ENCODE measurements around the gene ATP12A.

ATP12A gene

DNA sequence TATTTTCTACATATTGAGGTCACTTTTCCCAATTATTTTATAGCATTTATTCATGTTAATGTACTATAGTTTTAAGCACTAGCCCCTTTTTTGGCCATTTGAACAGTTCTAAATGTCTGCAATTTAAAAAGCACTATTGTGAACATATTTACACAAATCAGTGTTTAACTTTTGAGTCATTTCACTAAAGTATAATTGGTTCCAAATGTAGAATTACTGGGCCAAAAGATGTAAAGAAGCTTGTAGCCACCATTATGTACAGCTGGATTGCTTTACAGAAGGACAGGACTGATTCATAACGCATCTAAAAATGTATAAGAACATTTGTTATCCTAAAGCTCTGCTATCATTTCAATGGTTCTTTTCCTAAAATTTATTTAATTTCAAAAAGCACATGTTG is 16.6 kb upstream of the ATP12A start:
- no peak for DNase-seq

GRCh38 chr13:24664726-24665409 is 15.3 kb upstream of the ATP12A start:
- DNase-seq, result no peak

- no peak for DNase-seq
Observed at GRCh38 chr13:24668511-24668910, 11.7 kb upstream of the ATP12A start.

DNA sequence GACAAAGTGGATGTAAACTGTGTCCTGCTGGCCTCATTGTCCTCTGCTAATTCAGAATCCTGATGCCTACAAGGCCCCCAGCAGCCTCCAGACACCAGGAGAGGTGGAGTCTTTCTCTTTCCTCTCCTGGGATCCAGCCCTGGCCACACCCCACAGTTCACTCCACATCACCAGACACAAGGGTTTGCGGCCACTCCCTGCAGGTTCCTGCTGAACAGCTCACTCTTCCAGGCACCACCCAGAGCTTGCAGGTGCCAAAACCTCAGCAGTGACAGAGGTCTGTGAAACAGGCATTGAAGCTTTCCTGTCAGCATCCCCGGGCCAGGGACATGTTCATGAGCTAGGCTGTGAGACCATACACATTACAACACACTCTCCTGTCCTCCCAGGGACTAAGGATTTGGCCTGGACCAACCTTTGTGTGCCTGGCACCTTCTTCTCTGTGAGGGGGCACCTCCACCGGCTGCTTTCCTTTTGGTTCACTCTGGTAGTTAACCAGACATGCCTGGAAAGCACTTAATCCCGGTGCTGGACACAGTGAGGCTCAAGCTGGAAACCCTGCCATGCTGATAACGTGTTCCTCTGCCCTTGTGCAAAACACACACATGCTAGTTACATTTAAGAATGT is 11.1 kb upstream of the ATP12A start:
- DNase-seq, result no peak

DNA sequence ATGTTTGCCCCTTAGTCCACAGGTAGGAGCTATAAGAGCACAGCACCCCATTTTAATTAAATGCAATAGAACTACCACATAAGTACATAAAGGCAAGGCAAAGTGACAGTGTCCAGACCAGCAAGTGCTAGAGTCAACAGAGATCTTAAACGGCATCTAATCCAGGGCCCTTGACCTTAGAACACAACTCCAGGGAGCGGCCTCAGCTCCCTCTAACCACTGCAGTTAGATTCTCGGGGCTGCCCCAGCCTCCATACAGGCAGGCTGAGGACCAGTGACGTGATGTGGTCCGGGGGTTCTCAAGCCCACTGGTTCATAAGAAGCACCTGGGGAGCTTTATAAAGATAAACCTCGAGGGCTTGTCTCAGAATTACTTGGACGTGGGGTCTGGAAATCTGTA is 10.0 kb upstream of the ATP12A start:
- no peak for DNase-seq

DNA sequence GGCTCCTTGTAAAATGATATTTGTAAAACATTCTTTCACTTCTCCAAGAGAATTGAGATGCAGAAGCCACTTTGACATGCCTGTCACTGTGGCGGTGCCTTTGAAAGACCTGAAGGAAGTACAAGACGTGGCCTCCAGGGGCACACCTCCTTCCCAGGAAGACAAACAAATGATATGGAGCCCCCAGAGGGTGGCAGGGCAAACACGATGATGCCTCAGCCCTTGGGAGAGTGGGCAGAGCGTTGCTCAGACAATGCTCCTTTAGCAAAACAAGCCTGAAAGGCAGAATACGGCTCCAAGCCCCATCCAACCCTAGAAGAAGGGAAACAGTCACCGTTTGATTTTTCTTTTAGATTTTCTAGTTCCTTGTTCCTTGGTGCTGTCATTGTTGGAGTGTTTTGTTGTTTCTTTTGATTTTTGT is 9.2 kb upstream of the ATP12A start:
- DNase-seq, result no peak

- DNase-seq, result no peak
Observed at GRCh38 chr13:24671386-24672113, 8.7 kb upstream of the ATP12A start.

GRCh38 chr13:24672141-24673132 is 7.8 kb upstream of the ATP12A start:
- no peak for DNase-seq

- DNase-seq, result no peak
Observed at GRCh38 chr13:24675806-24676570, 4.2 kb upstream of the ATP12A start.

GRCh38 chr13:24678151-24678550 is 2.1 kb upstream of the ATP12A start:
- no peak for DNase-seq

DNA sequence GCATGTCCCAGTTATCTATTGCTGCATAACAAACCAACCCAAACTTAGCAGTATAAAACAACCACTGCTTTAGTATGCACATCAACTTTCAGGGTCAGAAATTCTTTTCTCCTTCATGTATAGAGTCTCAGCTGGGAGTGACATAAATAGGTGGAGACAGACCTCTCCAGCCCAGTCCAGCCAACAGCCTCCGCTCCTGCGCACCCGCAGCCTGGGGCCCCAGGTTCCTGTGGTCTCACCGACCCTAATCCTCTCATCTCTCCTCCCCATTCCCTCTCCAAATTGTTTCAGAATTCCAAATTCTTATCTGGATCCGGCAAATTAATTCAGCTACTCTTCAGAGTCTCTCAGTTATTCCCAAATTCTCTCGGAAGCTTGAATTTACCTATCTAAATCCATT is 522 bp upstream of the ATP12A start:
- DNase-seq, result no peak

DNA sequence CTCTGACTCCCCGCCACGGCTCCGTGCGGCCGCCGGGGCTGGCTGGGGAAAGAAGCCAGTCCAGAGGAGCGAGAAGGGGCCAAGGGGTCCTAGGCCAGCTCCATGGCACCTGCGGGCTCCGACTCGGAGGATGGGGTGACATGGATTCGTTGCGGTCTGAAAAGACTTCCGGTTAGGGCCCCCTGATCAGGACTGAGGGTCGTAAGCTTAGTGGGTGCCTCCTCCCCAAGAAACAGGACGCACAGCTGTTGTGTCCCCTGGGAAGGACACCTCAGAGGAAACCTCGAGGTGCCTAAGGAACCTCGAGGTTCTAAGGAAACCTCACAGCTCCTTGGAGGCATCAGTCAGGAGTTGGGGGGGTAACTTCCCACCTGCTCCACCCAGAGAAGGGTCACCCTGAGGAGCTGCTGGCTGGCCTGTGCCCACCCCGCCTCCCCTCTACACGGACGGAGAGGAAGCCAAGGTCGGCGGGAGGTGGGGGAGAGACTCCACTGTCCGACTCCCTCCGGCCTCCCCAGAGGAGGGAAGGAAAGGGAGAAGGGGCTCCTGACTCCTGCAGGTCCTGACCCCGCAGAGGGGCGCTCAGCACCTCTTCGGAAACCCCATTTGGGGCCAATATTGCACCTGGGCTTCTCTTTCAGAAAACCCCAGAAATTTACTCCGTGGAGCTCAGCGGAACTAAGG is 855 bp downstream of the ATP12A start:
- DNase-seq, result no peak

DNA sequence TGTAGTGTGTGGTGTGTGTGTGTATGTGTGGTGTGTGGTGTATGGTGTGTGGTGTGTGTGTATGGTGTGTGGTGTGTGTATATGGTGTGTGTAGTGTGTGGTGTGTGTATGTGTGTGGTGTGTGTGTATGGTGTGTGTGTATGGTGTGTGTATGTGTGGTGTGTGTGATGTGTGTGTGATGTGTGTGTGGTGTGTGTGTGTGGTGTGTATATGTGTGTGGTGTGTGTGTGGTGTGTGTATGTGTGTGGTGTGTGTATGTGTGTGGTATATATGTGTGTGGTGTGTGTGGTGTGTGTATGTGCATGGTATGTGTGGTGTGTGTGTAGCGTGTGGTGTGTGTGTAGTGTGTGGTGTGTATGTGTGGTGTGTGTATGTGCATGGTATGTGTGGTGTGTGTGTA is 1.7 kb downstream of the ATP12A start:
- no peak for DNase-seq

- no peak for DNase-seq
Observed at GRCh38 chr13:24682353-24682752, 2.1 kb downstream of the ATP12A start.

GRCh38 chr13:24683351-24683750 is 3.1 kb downstream of the ATP12A start:
- no peak for DNase-seq

DNA sequence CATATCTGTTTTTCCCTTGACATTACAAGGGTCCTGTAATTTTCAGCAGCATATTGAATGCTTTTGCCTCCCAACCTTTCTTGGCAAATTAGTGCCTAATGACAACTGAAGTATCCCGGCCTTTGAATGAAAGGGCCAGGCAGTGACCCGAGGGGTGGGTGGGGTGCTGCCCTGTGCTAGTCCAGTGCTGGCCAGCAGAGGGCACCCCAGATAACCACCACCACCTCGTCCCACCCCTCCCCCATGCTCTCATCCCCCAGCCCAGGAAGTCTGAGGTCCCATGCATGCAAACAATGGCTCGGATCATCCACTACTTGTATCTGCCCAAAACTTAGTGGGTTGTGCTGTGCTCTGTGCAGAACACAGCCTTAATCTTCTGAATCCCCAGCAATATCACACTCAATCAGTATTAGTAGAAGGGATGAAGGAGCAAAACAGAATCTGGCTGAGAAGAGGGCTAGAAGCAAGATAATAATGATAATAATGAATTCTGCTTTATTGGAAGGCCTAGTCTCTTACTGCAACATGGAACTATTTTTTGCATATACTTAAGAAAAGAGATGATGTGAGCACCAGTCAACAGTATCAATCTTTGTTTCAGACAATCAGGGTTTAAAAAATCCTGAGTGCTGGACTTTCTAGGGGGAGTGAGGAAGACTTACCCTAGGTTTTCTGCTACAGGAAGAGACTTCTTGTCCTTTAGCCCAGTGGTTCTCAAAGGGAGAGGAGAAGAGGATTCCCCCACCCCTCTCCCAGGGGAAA is 3.8 kb downstream of the ATP12A start:
- peak; percentile 22 for DNase-seq

- DNase-seq, result peak; percentile 17
Observed at GRCh38 chr13:24684600-24684998, 4.4 kb downstream of the ATP12A start.

DNA sequence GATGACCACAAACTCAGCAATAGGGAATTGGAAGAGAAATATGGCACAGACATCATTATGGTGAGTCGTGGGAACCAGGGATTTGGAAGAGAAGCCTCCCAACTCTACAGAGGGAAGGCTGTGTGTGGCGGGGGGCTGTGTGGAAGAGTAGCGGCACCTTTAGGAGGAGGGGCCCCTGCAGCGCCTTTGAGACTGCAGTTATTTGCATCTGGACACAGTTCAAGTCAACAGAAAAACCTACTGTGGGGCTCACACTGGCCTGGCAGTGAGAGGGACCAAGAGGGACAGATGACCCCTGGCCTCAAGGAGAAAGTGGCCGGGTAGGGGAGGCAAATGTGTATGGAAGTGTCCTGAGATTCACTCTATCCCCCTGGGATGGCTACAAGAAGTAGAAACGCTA is 5.1 kb downstream of the ATP12A start:
- no peak for DNase-seq

- DNase-seq, result no peak
Observed at GRCh38 chr13:24687611-24688010, 7.4 kb downstream of the ATP12A start.

DNA sequence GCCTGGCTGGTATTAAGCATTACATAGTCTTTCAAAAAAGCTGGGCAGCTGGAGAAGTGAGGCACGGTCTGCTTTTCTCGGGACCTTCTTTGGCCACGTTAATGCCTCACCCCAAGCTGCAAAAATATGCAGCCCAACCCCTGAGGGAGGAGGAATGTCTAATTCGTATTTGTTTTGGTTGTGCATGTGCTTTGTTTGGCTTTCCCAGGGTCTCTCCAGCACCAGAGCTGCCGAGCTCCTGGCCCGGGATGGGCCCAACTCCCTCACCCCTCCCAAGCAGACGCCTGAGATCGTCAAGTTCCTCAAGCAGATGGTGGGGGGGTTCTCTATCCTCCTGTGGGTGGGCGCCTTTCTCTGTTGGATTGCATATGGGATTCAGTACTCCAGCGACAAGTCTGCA is 7.9 kb downstream of the ATP12A start:
- DNase-seq, result no peak

DNA sequence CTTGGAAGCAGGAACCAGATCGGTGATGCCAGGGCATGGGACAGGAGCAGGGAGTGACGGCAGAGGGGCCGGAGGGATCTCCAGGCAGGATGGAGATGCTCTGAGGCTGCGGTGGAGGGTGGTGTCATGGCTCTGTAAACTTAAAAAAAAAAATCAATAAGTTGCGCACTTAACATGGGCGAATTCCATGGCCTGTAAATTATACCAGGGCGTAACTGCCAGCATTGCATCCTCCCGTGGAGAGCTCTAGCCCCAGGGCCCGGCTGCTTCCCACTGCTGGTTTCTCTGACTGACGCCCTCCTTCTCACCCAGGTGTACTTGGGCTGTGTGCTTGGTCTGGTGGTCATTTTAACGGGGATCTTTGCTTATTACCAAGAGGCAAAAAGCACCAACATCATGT is 8.7 kb downstream of the ATP12A start:
- DNase-seq, result peak; percentile 7
